Subcutaneous abdominal adipose tissue (tissue), 5 donors: ENCODE results near the gene SLC27A2.

Experiments
- H3K27ac ChIP-seq: one replicate; pipeline ENCODE4 v1.7.0; 2013; ENCODE audit warnings: low read depth, mild to moderate bottlenecking, inconsistent platforms, low read length, moderate library complexity
- H3K27me3 ChIP-seq, 5 donors: one replicate each; pipeline ENCODE4 v1.7.0; 2013; ENCODE audit warnings: low read length in 5 of 5, inconsistent platforms in 1 of 5; ENCODE audit not compliant: control insufficient read depth in 5 of 5, insufficient read depth in 4 of 5
- H3K36me3 ChIP-seq, 5 donors: one replicate each; pipeline ENCODE4 v1.7.0; 2013; ENCODE audit warnings: low read length in 5 of 5; ENCODE audit not compliant: control insufficient read depth in 5 of 5, insufficient read depth in 5 of 5
- H3K4me1 ChIP-seq, 5 donors: one replicate each; pipeline ENCODE4 v1.7.0; 2013; ENCODE audit warnings: low read length in 5 of 5, mild to moderate bottlenecking in 3 of 5, moderate library complexity in 1 of 5; ENCODE audit not compliant: control insufficient read depth in 5 of 5, insufficient read depth in 5 of 5
- H3K4me3 ChIP-seq, 5 donors: one replicate each; pipeline ENCODE4 v1.7.0; 2013; ENCODE audit warnings: low read length in 5 of 5, low read depth in 1 of 5
- H3K9ac ChIP-seq, 5 donors: one replicate each; pipeline ENCODE4 v1.7.0; 2013; ENCODE audit warnings: low read length in 5 of 5, mild to moderate bottlenecking in 4 of 5, moderate library complexity in 3 of 5
- H3K9me3 ChIP-seq, 5 donors: one replicate each; pipeline ENCODE4 v1.7.0; 2013; ENCODE audit warnings: low read length in 5 of 5; ENCODE audit not compliant: control insufficient read depth in 5 of 5
- donor health status: healthy.
- donor health status: healthy.
- donor health status: healthy.
- donor health status: healthy.
- donor health status: healthy.

The SLC27A2 gene

DNA sequence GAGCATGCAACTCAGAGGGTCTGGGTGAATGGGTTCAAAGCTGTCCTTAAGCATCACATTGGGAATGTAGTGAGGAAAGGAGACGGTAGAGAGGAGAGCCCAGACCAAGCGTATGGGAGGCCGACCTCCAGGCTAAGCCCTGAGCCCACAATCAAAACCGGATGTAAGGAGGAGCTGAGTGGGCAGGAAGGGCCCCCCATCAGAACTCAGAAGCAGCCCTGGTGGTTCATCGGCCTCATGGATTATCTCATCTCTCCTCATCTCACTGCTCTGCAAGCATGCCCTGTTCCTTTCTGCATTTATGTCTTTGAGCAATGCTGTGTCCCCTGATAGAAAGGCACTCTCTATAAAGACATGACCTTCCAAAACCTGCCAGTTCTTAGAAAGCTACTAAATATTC, 77.3 kb downstream of the SLC27A2 start:
- no peak overlapping the region for H3K9ac ChIP-seq
- no peaks in the 10 kb centered on the region for H3K9me3 ChIP-seq
- H3K36me3 ChIP-seq: no peaks in the 10 kb centered on the region
- no peaks in the 10 kb centered on the region for H3K27me3 ChIP-seq
- no peak overlapping the region for H3K4me3 ChIP-seq
- H3K4me1 ChIP-seq: no peaks in the 10 kb centered on the region
- H3K27ac ChIP-seq: no peak overlapping the region

- no peaks in the 10 kb centered on the region for H3K4me1 ChIP-seq
- no peak overlapping the region for H3K9ac ChIP-seq
- H3K4me3 ChIP-seq: no peak overlapping the region
- no peaks in the 10 kb centered on the region for H3K27me3 ChIP-seq
- no peaks in the 10 kb centered on the region for H3K36me3 ChIP-seq
- H3K9me3 ChIP-seq: no peaks in the 10 kb centered on the region
- no peak overlapping the region for H3K27ac ChIP-seq
These were observed 79.0 kb downstream of the SLC27A2 start for GRCh38 chr15:50260969-50261496.

DNA sequence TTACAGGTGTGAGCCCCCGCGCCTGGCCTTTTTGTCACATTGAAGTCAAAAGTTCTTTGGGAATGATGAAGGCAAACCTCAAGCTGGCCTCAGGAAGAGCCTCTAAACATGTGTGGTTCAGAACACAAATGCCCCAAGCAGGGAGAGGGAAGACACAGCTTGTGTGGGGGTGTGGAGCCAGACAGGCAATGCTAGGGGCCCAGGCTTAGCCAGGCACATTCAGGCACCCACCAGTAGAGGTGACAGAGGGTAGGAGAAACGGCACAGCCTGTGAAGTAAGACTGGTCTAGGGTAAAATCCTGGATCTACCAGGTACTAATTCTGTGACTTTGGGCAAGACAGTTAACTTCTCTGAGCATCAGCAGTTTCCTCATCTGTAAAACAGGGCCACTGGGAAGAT, 80.0 kb downstream of the SLC27A2 start:
- Histone ChIP-seq H3K36me3 (no peaks in the 10 kb centered on the region), H3K27me3 (no peaks in the 10 kb centered on the region), H3K9me3 (no peaks in the 10 kb centered on the region), H3K9ac (no peak overlapping the region), H3K4me1 (no peaks in the 10 kb centered on the region), H3K4me3 (no peak overlapping the region), H3K27ac (no peak overlapping the region)

- Histone ChIP-seq H3K27ac (no peak overlapping the region), H3K36me3 (no peaks in the 10 kb centered on the region), H3K9me3 (no peaks in the 10 kb centered on the region), H3K4me3 (no peak overlapping the region), H3K9ac (no peak overlapping the region), H3K27me3 (no peaks in the 10 kb centered on the region), H3K4me1 (no peaks in the 10 kb centered on the region)
These were observed 80.5 kb downstream of the SLC27A2 start for GRCh38 chr15:50262533-50262932.

- no peak within 1 kb of the TSS for H3K9ac ChIP-seq
- H3K4me3 ChIP-seq: no peak within 1 kb of the TSS
- no peaks in the 10 kb centered on the region for H3K27me3 ChIP-seq
- no peaks in the 10 kb centered on the region for H3K36me3 ChIP-seq
- H3K9me3 ChIP-seq: peaks cover 0 to 2% (median 0%) of the 10 kb centered on the region in 5 donors
- no peak within 1 kb of the TSS for H3K27ac ChIP-seq
- no peaks in the 10 kb centered on the region for H3K4me1 ChIP-seq
These were observed 83.6 kb downstream of the SLC27A2 start, which contains the start of gene HDC for GRCh38 chr15:50265620-50266019. TSS of gene HDC (minus strand) at chr15:50265726. CDS start at chr15:50265623, 103 bp downstream.

GRCh38 chr15:50267577-50267976, 85.6 kb downstream of the SLC27A2 start:
- H3K9me3 ChIP-seq: peaks cover 0 to 2% (median 0%) of the 10 kb centered on the region in 5 donors

DNA sequence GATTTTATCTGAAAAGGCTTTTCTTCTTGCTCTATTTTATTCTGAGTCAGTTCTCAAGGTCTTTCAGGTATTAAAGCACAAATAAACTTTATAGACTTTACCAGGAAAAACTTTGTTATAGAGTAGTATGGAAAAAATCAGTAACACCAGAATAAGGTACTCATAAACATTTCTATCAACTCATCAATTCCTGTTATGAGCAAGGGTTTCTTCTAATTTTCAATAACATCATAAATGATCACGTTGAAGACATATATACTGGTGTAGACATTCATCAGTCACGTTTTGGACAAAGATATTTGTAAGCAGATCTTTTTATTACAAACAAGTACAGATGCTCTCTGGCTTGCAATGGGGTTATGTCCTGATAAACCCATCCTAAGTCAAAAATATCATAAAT, 93.1 kb downstream of the SLC27A2 start:
- H3K9me3 ChIP-seq: no peaks in the 10 kb centered on the region
- no peak overlapping the region for H3K9ac ChIP-seq
- no peaks in the 10 kb centered on the region for H3K36me3 ChIP-seq
- H3K4me3 ChIP-seq: no peak overlapping the region
- no peak overlapping the region for H3K27ac ChIP-seq
- H3K4me1 ChIP-seq: no peaks in the 10 kb centered on the region
- no peaks in the 10 kb centered on the region for H3K27me3 ChIP-seq

More at GRCh38 chr15:50267577-50267976, 85.6 kb downstream of the SLC27A2 start:
- Histone ChIP-seq H3K36me3 (no peaks in the 10 kb centered on the region), H3K27ac (no peak overlapping the region), H3K4me1 (no peaks in the 10 kb centered on the region), H3K27me3 (no peaks in the 10 kb centered on the region), H3K4me3 (no peak overlapping the region), H3K9ac (no peak overlapping the region)

DNA sequence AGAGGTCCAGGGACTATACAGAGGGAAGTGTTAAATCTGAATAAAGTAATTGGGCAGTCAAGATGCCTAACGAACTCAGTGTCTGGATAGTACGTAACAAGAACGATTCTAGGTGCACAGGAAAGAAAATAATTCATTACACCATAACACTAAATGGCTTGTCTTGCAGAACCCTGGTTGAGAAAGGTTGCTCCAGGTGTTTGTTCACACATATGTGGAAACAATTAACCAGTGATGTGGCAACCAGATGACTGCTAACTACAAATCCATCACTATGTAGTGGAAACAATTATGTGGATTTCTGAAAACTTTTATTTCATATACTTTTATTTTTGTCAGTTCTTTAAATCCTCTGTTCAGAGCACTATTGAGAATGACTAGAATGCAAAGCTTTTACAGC, 93.9 kb downstream of the SLC27A2 start:
- no peak overlapping the region for H3K9ac ChIP-seq

DNA sequence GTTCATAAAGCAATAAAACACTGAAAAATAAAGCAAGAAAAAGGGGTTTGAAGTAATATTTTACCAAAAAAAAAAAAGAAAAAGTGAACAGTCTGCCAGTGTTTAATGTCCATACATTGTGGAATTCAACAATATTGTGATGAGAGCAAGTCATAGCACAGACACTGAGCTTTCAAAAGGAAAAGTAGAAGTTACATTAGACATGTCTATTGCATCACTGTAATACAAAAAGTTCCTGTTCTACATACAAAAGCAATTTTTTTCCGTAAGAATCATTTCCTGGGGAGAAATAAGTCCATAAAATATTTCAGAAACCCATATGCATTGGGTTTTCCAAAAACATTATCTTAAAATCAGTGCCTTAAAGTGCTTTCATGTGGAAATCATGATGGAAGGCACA, 95.4 kb downstream of the SLC27A2 start:
- no peaks in the 10 kb centered on the region for H3K9me3 ChIP-seq

More for the DNA sequence above, 93.9 kb downstream of the SLC27A2 start:
- H3K4me3 ChIP-seq: no peak overlapping the region
- H3K27ac ChIP-seq: no peak overlapping the region
- H3K4me1 ChIP-seq: no peaks in the 10 kb centered on the region
- peaks cover 0 to 3% (median 0%) of the 10 kb centered on the region in 5 donors for H3K36me3 ChIP-seq
- no peaks in the 10 kb centered on the region for H3K9me3 ChIP-seq
- H3K27me3 ChIP-seq: no peaks in the 10 kb centered on the region

DNA sequence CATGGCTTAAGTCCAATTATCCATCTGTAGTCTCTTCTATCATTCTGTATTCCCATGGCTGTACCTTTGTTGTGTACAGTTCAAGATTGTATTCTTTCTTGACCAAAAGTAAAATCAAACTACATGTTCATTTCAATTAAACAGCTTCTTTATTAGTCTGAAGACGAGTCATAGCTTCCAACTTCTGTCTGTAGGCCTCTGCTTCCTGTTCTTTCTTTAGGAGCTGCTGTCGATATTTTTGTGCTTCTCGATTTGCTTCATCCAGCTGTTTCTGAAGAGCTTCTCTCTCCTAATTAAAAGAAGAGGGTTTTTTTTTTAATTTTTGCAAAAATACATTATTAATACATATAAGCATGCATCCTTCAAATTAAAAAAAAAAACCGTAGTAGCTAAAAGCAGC, 96.5 kb downstream of the SLC27A2 start:
- peaks cover 0 to 3% (median 0%) of the 10 kb centered on the region in 5 donors for H3K36me3 ChIP-seq
- no peaks in the 10 kb centered on the region for H3K27me3 ChIP-seq
- H3K27ac ChIP-seq: no peak overlapping the region
- H3K4me3 ChIP-seq: no peak overlapping the region
- no peak overlapping the region for H3K9ac ChIP-seq
- no peaks in the 10 kb centered on the region for H3K9me3 ChIP-seq
- no peaks in the 10 kb centered on the region for H3K4me1 ChIP-seq

More for the DNA sequence above, 95.4 kb downstream of the SLC27A2 start:
- no peaks in the 10 kb centered on the region for H3K4me1 ChIP-seq
- H3K27ac ChIP-seq: no peak overlapping the region
- H3K27me3 ChIP-seq: no peaks in the 10 kb centered on the region
- peaks cover 0 to 3% (median 0%) of the 10 kb centered on the region in 5 donors for H3K36me3 ChIP-seq
- no peak overlapping the region for H3K9ac ChIP-seq
- H3K4me3 ChIP-seq: no peak overlapping the region
